Measurements from ENCODE around the gene ZBTB8A. TPM values are rescaled to one million over a fixed set of nuclear protein-coding genes. Genes with fewer than 3 reads are reported as not detected.
A peak's percentile ranks its signal among the peaks of the same experiment; 100 is the strongest.

ZBTB8A gene
- polyA plus RNA-seq, 3 donors, result 0.08 TPM; not detected in 2

DNA sequence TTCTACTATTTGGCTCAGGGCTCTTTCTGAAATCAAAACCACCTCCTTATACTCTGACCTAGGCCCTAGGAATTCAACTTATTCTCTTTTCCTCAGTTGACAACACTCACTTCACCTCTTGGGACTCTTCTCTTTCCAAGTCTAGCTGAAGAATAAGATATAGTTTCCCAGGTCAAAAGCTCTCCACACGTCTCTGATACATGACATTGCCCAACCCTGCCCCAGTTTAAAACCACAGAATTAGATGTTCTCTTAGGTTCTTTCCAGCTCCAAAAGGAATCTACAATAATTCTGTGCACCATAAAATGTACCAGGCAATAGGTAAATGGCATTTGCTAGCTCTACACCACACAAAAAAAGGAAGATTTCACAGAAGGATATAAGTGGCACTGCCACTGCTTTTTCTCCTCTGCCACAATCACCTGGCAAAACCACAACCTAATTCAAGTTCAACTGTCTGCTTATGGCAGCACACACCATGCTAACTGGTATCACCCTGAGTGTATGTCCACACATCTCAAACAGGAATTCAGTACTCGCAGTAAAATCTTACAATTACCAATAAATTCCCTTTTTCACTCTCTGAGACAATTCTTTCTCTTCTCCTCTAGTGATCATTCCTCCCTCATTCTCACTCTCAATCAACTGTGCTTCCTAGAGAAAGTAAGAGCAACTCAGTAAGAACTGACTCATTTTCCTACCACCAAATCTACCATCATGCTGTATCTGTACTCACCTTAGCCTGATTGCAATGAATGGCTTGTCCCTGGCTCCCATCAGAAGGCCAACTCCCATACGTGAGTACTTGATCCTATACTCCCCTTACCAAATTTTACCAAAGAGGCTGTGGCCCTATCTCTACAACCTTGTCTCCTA, 83.8 kb downstream of the ZBTB8A start:
- H3K27me3 Mint-ChIP-seq (ENCODE audit: low read depth in 3 of 3), result peaks cover 0 to 2% (median 0%) of the 10 kb centered on the region in 3 donors
- H4K20me1 ChIP-seq (ENCODE audit: insufficient read depth, low read length), result peaks cover 6% of the 10 kb centered on the region
- peaks cover 0 to 7% (median 0%) of the 10 kb centered on the region in 7 donors for H3K9me3 Mint-ChIP-seq
- peaks cover 50 to 72% of the 10 kb centered on the region in 2 donors for H3K36me3 Mint-ChIP-seq
- TF ChIP-seq, protein P1, sequence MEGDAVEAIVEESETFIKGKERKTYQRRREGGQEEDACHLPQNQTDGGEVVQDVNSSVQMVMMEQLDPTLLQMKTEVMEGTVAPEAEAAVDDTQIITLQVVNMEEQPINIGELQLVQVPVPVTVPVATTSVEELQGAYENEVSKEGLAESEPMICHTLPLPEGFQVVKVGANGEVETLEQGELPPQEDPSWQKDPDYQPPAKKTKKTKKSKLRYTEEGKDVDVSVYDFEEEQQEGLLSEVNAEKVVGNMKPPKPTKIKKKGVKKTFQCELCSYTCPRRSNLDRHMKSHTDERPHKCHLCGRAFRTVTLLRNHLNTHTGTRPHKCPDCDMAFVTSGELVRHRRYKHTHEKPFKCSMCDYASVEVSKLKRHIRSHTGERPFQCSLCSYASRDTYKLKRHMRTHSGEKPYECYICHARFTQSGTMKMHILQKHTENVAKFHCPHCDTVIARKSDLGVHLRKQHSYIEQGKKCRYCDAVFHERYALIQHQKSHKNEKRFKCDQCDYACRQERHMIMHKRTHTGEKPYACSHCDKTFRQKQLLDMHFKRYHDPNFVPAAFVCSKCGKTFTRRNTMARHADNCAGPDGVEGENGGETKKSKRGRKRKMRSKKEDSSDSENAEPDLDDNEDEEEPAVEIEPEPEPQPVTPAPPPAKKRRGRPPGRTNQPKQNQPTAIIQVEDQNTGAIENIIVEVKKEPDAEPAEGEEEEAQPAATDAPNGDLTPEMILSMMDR (IDR thresholded peaks at IDR 0.05), result no peak
- peak overlapping the region in 1 of 7 donors; percentile 28 for H3K27ac Mint-ChIP-seq
- peaks cover 22 to 77% of the 10 kb centered on the region in 2 donors for H3K36me3 ChIP-seq (replicated peaks in 1 of 2; ENCODE audit: control insufficient read depth in 1 of 2, insufficient read depth in 2 of 2, low read length in 2 of 2)
- H3K79me2 ChIP-seq (ENCODE audit: insufficient read depth, low read length), result no peaks in the 10 kb centered on the region
- no peak overlapping the region for H3K27ac ChIP-seq (ENCODE audit: low read depth in 1 of 2, low read length in 2 of 2)
- 36% methylated on average over 3 of the region's 3 CpGs for WGBS (ENCODE audit: insufficient coverage)
- intact Hi-C loops (cut with micrococcal nuclease), result no loop called here
- H3K9me3 ChIP-seq (replicated peaks in 1 of 2; ENCODE audit: control insufficient read depth in 1 of 2, insufficient read depth in 1 of 2, low read length in 2 of 2), result no peaks in the 10 kb centered on the region
- H3K4me2 ChIP-seq (replicated peaks; ENCODE audit: extremely low read depth, low read length, poor library complexity, severe bottlenecking), result no peak overlapping the region
- no peak overlapping the region for H3K4me3 ChIP-seq (replicated peaks in 1 of 3; ENCODE audit: low read depth in 2 of 3, low read length in 3 of 3)
- H3K4me1 Mint-ChIP-seq, result peaks cover 16% of the 10 kb centered on the region
- H3K9ac ChIP-seq (ENCODE audit: insufficient read depth, low read length, poor library complexity, severe bottlenecking), result no peak overlapping the region
- no peaks in the 10 kb centered on the region for H3K4me1 ChIP-seq (ENCODE audit: control insufficient read depth in 1 of 2, insufficient read depth in 2 of 2, low read length in 2 of 2)
- H2AFZ ChIP-seq (ENCODE audit: insufficient read depth, low read depth, low read length, poor library complexity, severe bottlenecking), result no peak overlapping the region
- no peaks in the 10 kb centered on the region for H3K27me3 ChIP-seq (ENCODE audit: control insufficient read depth in 2 of 2, insufficient read depth in 2 of 2, low read length in 2 of 2)
- H3K4me3 Mint-ChIP-seq, result no peak overlapping the region
- no peak for DNase-seq

DNA sequence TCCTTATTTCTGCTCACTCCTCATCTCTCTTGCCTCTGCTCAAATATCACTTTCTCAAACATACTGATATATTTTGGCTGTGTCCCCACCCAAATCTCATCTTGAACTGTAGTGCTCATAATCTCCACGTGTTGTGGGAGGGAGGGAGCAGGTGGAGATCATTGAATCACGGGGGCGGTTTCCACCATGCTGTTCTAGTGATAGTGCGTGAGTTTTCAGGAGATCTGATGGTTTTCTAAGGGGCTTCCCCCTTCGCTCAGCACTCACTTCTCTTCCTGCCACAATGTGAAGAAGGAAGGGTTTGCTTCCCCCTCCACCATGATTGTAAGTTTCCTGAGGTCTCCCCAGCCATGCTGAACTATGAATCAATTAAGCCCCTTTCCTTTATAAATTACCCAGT, 84.5 kb downstream of the ZBTB8A start:
- H3K27ac ChIP-seq (ENCODE audit: low read depth in 1 of 2, low read length in 2 of 2), result no peak overlapping the region
- no peak overlapping the region for H3K9ac ChIP-seq (ENCODE audit: insufficient read depth, low read length, poor library complexity, severe bottlenecking)
- no peaks in the 10 kb centered on the region for H3K4me1 ChIP-seq (ENCODE audit: control insufficient read depth in 1 of 2, insufficient read depth in 2 of 2, low read length in 2 of 2)
- no peak overlapping the region for H2AFZ ChIP-seq (ENCODE audit: insufficient read depth, low read depth, low read length, poor library complexity, severe bottlenecking)
- no CpG with 5 or more reads among the region's 5 CpGs for WGBS (ENCODE audit: insufficient coverage)
- H3K79me2 ChIP-seq (ENCODE audit: insufficient read depth, low read length), result no peaks in the 10 kb centered on the region
- no peaks in the 10 kb centered on the region for H3K9me3 ChIP-seq (replicated peaks in 1 of 2; ENCODE audit: control insufficient read depth in 1 of 2, insufficient read depth in 1 of 2, low read length in 2 of 2)
- no peak overlapping the region for H3K4me2 ChIP-seq (replicated peaks; ENCODE audit: extremely low read depth, low read length, poor library complexity, severe bottlenecking)
- Mint-ChIP-seq H3K4me3 (no peak overlapping the region), H3K36me3 (peaks cover 51 to 77% of the 10 kb centered on the region in 2 donors), H3K9me3 (peaks cover 0 to 7% (median 0%) of the 10 kb centered on the region in 7 donors), H3K27ac (peak overlapping the region in 2 of 7 donors; percentile 28 to 33), H3K27me3 (ENCODE audit: low read depth in 3 of 3) (peaks cover 0 to 2% (median 0%) of the 10 kb centered on the region in 3 donors), H3K4me1 (peaks cover 16% of the 10 kb centered on the region)
- H3K4me3 ChIP-seq (replicated peaks in 1 of 3; ENCODE audit: low read depth in 2 of 3, low read length in 3 of 3), result no peak overlapping the region
- no peaks in the 10 kb centered on the region for H3K27me3 ChIP-seq (ENCODE audit: control insufficient read depth in 2 of 2, insufficient read depth in 2 of 2, low read length in 2 of 2)
- peaks cover 28 to 81% of the 10 kb centered on the region in 2 donors for H3K36me3 ChIP-seq (replicated peaks in 1 of 2; ENCODE audit: control insufficient read depth in 1 of 2, insufficient read depth in 2 of 2, low read length in 2 of 2)
- peaks cover 6% of the 10 kb centered on the region for H4K20me1 ChIP-seq (ENCODE audit: insufficient read depth, low read length)
- DNase-seq, result no peak
- intact Hi-C loops (cut with micrococcal nuclease), result no loop called here
- TF ChIP-seq, protein P1 (IDR thresholded peaks at IDR 0.05), result no peak
